SK-N-SH (cell line): ENCODE measurements around the gene ABR. TPM values are rescaled to one million over a fixed set of nuclear protein-coding genes. Genes with fewer than 3 reads are reported as not detected.

Experiments
- CTCF ChIA-PET: fragments of 300-600, 350-600 bp; formaldehyde crosslinking; extraction: SDS; loops from one replicate; lab custom pipeline; 2021; lab: Yijun Ruan, JAX
- POLR2A ChIA-PET: fragments of 350-600 bp; sonication (Branson Sonifier 250); formaldehyde crosslinking; extraction: SDS; loops from one replicate; lab custom pipeline; 2020; ENCODE audit warnings: antibody characterized with exemption, inconsistent platforms; lab: Yijun Ruan, JAX
- DNase-seq: peaks from one replicate; pipeline ENCODE4 v3.0.0; 2012
- H2AFZ ChIP-seq: fragments of 200-600 bp; sonication (generic); 2 replicates; pipeline ENCODE4 v1.8.1; 2016; ENCODE audit warnings: antibody characterized with exemption, mild to moderate bottlenecking, low read depth
- H3F3A ChIP-seq: fragments of 200-600 bp; sonication (generic); replicated peaks from 2 replicates; pipeline ENCODE3; 2016; ENCODE audit warnings: antibody characterized with exemption, mild to moderate bottlenecking; ENCODE audit not compliant: insufficient read depth
- H3K27ac ChIP-seq, 2 experiments: fragments of 200-500 bp in 1 of 2; fragments of 200-600 bp in 1 of 2; sonication (Bioruptor generic) in 1 of 2; sonication (generic), shearing (Covaris generic) in 1 of 2; 2 replicates each; pipeline versions ENCODE4 v1.5.1 to v1.6.1; 2014 to 2016; ENCODE audit warnings: low read depth in 2 of 2, inconsistent platforms in 1 of 2, low read length in 1 of 2, mild to moderate bottlenecking in 1 of 2, mixed read lengths in 1 of 2
- H3K27me3 ChIP-seq: fragments of 200-600 bp; sonication (generic), shearing (Covaris generic); 2 replicates; pipeline ENCODE4 v1.6.1; 2016; ENCODE audit warnings: mixed run types; ENCODE audit not compliant: insufficient read depth
- H3K36me3 ChIP-seq, 2 experiments: fragments of 200-500 bp in 1 of 2; fragments of 200-600 bp in 1 of 2; sonication (Bioruptor generic) in 1 of 2; sonication (generic) in 1 of 2; replicated peaks in 1 of 2; 2 replicates each; pipeline versions ENCODE3 to v1.5.1; 2014 to 2016; ENCODE audit warnings: low read length in 1 of 2, mild to moderate bottlenecking in 1 of 2; ENCODE audit not compliant: insufficient read depth in 2 of 2, control insufficient read depth in 1 of 2
- H3K4me1 ChIP-seq, 2 experiments: fragments of 200-500 bp in 1 of 2; fragments of 200-600 bp in 1 of 2; sonication (Bioruptor generic) in 1 of 2; sonication (generic), shearing (Covaris generic) in 1 of 2; 2 replicates each; pipeline versions ENCODE4 v1.5.1 to v1.6.1; 2014 to 2016; ENCODE audit warnings: low read depth in 1 of 2, low read length in 1 of 2, mixed run types in 1 of 2; ENCODE audit not compliant: insufficient read depth in 2 of 2, control insufficient read depth in 1 of 2
- H3K4me2 ChIP-seq: fragments of 200-600 bp; sonication (generic), shearing (Covaris generic); 2 replicates; pipeline ENCODE4 v1.6.1; 2017; ENCODE audit warnings: mixed run types
- H3K4me3 ChIP-seq, 2 experiments: fragments of 200-500 bp in 1 of 2; fragments of 200-600 bp in 1 of 2; sonication (Bioruptor generic) in 1 of 2; sonication (generic), shearing (Covaris generic) in 1 of 2; 2 replicates each; pipeline versions ENCODE4 v1.5.1 to v1.8.1; 2014 to 2016; ENCODE audit warnings: low read depth in 2 of 2, inconsistent platforms in 1 of 2, low read length in 1 of 2, mild to moderate bottlenecking in 1 of 2, mixed read lengths in 1 of 2, moderate library complexity in 1 of 2
- H3K79me2 ChIP-seq: fragments of 200-600 bp; sonication (generic); 2 replicates; pipeline ENCODE4 v1.8.1; 2017; ENCODE audit warnings: mild to moderate bottlenecking; ENCODE audit not compliant: insufficient read depth
- H3K9ac ChIP-seq: fragments of 200-600 bp; sonication (generic); 2 replicates; pipeline ENCODE4 v1.6.1; 2017; ENCODE audit warnings: mixed run types
- H3K9me2 ChIP-seq: fragments of 200-600 bp; sonication (generic); 2 replicates; pipeline ENCODE4 v1.6.1; 2017; ENCODE audit warnings: mixed run types
- H3K9me3 ChIP-seq: fragments of 200-600 bp; sonication (generic); 2 replicates; pipeline ENCODE4 v1.6.1; 2017; ENCODE audit warnings: mixed run types, mild to moderate bottlenecking, moderate library complexity
- H4K20me1 ChIP-seq: fragments of 200-600 bp; sonication (generic); 2 replicates; pipeline ENCODE4 v1.6.1; 2017; ENCODE audit warnings: mild to moderate bottlenecking, mixed run types; ENCODE audit not compliant: insufficient read depth
- CTCF ChIP-seq: fragments of 200-600 bp; sonication (generic); IDR thresholded peaks from 2 replicates; pipeline ENCODE4 v1.6.1; 2017; ENCODE audit warnings: antibody characterized with exemption, mild to moderate bottlenecking, moderate library complexity
- EP300 ChIP-seq, 2 experiments: IDR thresholded peaks; 2 replicates each; pipeline versions ENCODE4 v1.4.0 to v1.6.1; 2012; ENCODE audit warnings: borderline replicate concordance in 1 of 2, low read depth in 1 of 2, low read length in 1 of 2
- EZH2phosphoT487 ChIP-seq: fragments of 200-600 bp; sonication (generic); IDR thresholded peaks from 2 replicates; pipeline ENCODE4 v1.6.1; 2017; ENCODE audit warnings: low read depth, mixed run types, mild to moderate bottlenecking, antibody characterized with exemption, moderate library complexity, borderline replicate concordance
- FOXJ3 ChIP-seq: sonication (generic); formaldehyde crosslinking; IDR thresholded peaks from 2 replicates; pipeline ENCODE4 v1.5.1; 2020; ENCODE audit warnings: mild to moderate bottlenecking, missing genetic modification reagents
- FOXM1 ChIP-seq: IDR thresholded peaks from 2 replicates; pipeline ENCODE4 v1.4.0; 2012; ENCODE audit warnings: low read depth, mild to moderate bottlenecking
- GABPA ChIP-seq: IDR thresholded peaks from 2 replicates; pipeline ENCODE4 v1.4.0; 2012; ENCODE audit warnings: low read depth, mild to moderate bottlenecking
- GATA2 ChIP-seq: sonication (generic); formaldehyde crosslinking; IDR thresholded peaks from 2 replicates; pipeline ENCODE4 v1.5.0; 2020; ENCODE audit warnings: mild to moderate bottlenecking, missing genetic modification reagents
- IRF3 ChIP-seq: fragments of 150-350 bp; IDR thresholded peaks from 2 replicates; pipeline ENCODE4 v1.6.1; 2016; ENCODE audit warnings: mild to moderate bottlenecking, low read depth, low read length
- MAX ChIP-seq: IDR thresholded peaks from 2 replicates; pipeline ENCODE4 v1.4.0; 2012; ENCODE audit warnings: low read depth
- MXI1 ChIP-seq: IDR thresholded peaks from 2 replicates; pipeline ENCODE4 v1.6.1; 2012; ENCODE audit warnings: mild to moderate bottlenecking, low read depth, low read length, improper control_type of control experiment
- NRF1 ChIP-seq: IDR thresholded peaks from 2 replicates; pipeline ENCODE4 v1.6.1; 2012; ENCODE audit warnings: low read depth, mild to moderate bottlenecking, low read length
- POLR2AphosphoS5 ChIP-seq: IDR thresholded peaks from 2 replicates; pipeline ENCODE4 v1.6.1; 2012; ENCODE audit warnings: low read depth, low read length
- RAD21 ChIP-seq: IDR thresholded peaks from 2 replicates; pipeline ENCODE4 v1.6.1; 2012; ENCODE audit warnings: mild to moderate bottlenecking, low read length
- RXRA ChIP-seq: IDR thresholded peaks from 2 replicates; pipeline ENCODE4 v1.4.0; 2012; ENCODE audit warnings: low read depth, mild to moderate bottlenecking, borderline replicate concordance
- SIN3A ChIP-seq: IDR thresholded peaks from 2 replicates; pipeline ENCODE4 v1.6.1; 2012; ENCODE audit warnings: low read depth, mild to moderate bottlenecking, low read length, moderate library complexity, borderline replicate concordance
- TAF1 ChIP-seq: IDR thresholded peaks from 2 replicates; pipeline ENCODE4 v1.6.1; 2012; ENCODE audit warnings: low read depth, mild to moderate bottlenecking, low read length, moderate library complexity, borderline replicate concordance
- TCF12 ChIP-seq: IDR thresholded peaks from 2 replicates; pipeline ENCODE4 v1.4.0; 2012
- TEAD4 ChIP-seq: IDR thresholded peaks from 2 replicates; pipeline ENCODE4 v1.4.0; 2012; ENCODE audit warnings: mild to moderate bottlenecking, borderline replicate concordance; ENCODE audit not compliant: insufficient read depth
- USF2 ChIP-seq: fragments of 150-350 bp; IDR thresholded peaks from 2 replicates; pipeline ENCODE4 v1.6.1; 2017; ENCODE audit warnings: antibody characterized with exemption, low read length, low read depth, borderline replicate concordance
- YY1 ChIP-seq: IDR thresholded peaks from 2 replicates; pipeline ENCODE4 v1.4.0; 2012; ENCODE audit warnings: low read depth, mild to moderate bottlenecking
- ZBTB33 ChIP-seq: IDR thresholded peaks from 2 replicates; pipeline ENCODE4 v1.4.0; 2012; ENCODE audit warnings: low read depth, borderline replicate concordance
- WGBS: methylation state at CpG from one replicate; pipeline ENCODE4 v1.1.6; 2017; ENCODE audit warnings: low lambda C conversion rate; 5-methylcytosine and 5-hydroxymethylcytosine counted together
- polyA plus RNA-seq, 3 experiments: library from polyadenylated mRNA; depleted of rRNA; stranded (reverse); fragments of >200 nt; gene quantifications; 2 replicates each; pipeline ENCODE4 v1.2.3, GENCODE V29; 2012

The ABR gene
- polyA plus RNA-seq, 1 of the 3 experiments (the other 2 are of a cell fraction), result 117 TPM

- POLR2A ChIA-PET, result no interaction called here
- Histone ChIP-seq H3K9ac (peak overlapping the region; percentile 62), H3K27ac (peak overlapping the region; percentile 94 to 95)
- TF ChIP-seq FOXJ3 (CRISPR knock-in tag) (peak; percentile 82), MXI1 (no peak), RAD21 (no peak), FOXM1 (no peak), ZBTB33 (no peak), USF2 (no peak), GABPA (no peak), TCF12 (no peak), IRF3 (no peak), EP300 (IDR thresholded peaks at IDR 0.05; ENCODE audit: borderline replicate concordance in 1 of 2, low read depth in 1 of 2, low read length in 1 of 2) (peak in 1 of 2 experiments; percentile 50; a peak in 1 of 4 replicates), GATA2 (CRISPR knock-in tag) (no peak), TAF1 (no peak), POLR2AphosphoS5 (peak; percentile 16; the same call in 1 of the 2 replicates), EZH2phosphoT487 (no peak), SIN3A (no peak), YY1 (no peak), MAX (0 out of 2 replicates have a peak, but pooled peaks have one; percentile 13), RXRA (no peak), TEAD4 (no peak), NRF1 (no peak), CTCF (no peak)
Measured at GRCh38 chr17:1087381-1088241, 92.2 kb downstream of the ABR start.

More at GRCh38 chr17:1087381-1088241, 92.2 kb downstream of the ABR start:
- Histone ChIP-seq H3K79me2 (peaks cover 24% of the 10 kb centered on the region), H3K4me2 (peak overlapping the region; percentile 80), H3K27me3 (no peaks in the 10 kb centered on the region), H3K36me3 (peaks cover 19 to 26% of the 10 kb centered on the region in 2 experiments), H3K4me1 (peaks cover 18 to 20% of the 10 kb centered on the region in 2 experiments; a peak in 3 of 4 replicates), H3K9me2 (no peaks in the 10 kb centered on the region), H3K4me3 (peak overlapping the region; percentile 17; a peak in 2 of 4 replicates), H3F3A (peaks cover 14% of the 10 kb centered on the region), H2AFZ (no peak overlapping the region), H3K9me3 (no peaks in the 10 kb centered on the region), H4K20me1 (peaks cover 4% of the 10 kb centered on the region; the same call in 1 of the 2 replicates)
- CTCF ChIA-PET, result interaction anchor here (1.0 to 2.2 kb wide), 3 partner anchors 23 to 100 kb away, joined by 3 to 8 read pairs (median 4); no protein-coding TSS in a partner anchor
- peak; percentile 89 for DNase-seq
- WGBS, result 14% methylated on average over 34 of the region's 35 CpGs
